Measurements from ENCODE around the gene DUSP10. TPM values are rescaled to one million over a fixed set of nuclear protein-coding genes. Genes with fewer than 3 reads are reported as not detected.

The DUSP10 gene
- total RNA-seq, 1 experiment from 2014 or later, result 1.7 TPM

GRCh38 chr1:221672239-221672645, 69.6 kb downstream of the DUSP10 start:
- ChIA-PET CTCF (no interaction called here), POLR2A (no interaction called here), RAD21 (ENCODE audit: low non-redundant PET in 1 of 2, low total read pairs in 2 of 2, uncharacterized antibody in 2 of 2, unreplicated experiment in 2 of 2) (no interaction called here)
- Histone ChIP-seq H3K27me3 (ENCODE audit: insufficient read depth, low read length) (no peaks in the 10 kb centered on the region), H3K9me3 (ENCODE audit: control insufficient read depth in 1 of 2, insufficient read depth in 1 of 2, low read depth in 1 of 2, low read length in 2 of 2) (no peaks in the 10 kb centered on the region), H3K27ac (ENCODE audit: low read depth, low read length) (no peak overlapping the region), H3K4me3 (replicated peaks in 1 of 2; ENCODE audit: low read depth in 1 of 2, low read length in 2 of 2) (no peak overlapping the region), H3K4me1 (ENCODE audit: control insufficient read depth in 1 of 2, insufficient read depth in 2 of 2, low read length in 2 of 2) (peaks cover 0 to 4% of the 10 kb centered on the region in 2 experiments; a peak in 1 of 4 replicates), H4K20me1 (ENCODE audit: insufficient read depth) (no peaks in the 10 kb centered on the region), H2AFZ (ENCODE audit: low read depth, low read length, poor library complexity, severe bottlenecking) (no peak overlapping the region), H3K4me2 (ENCODE audit: low read length) (no peak overlapping the region), H3K9me2 (ENCODE audit: insufficient read depth) (no peaks in the 10 kb centered on the region), H3K79me2 (ENCODE audit: insufficient read depth, low read length) (no peaks in the 10 kb centered on the region), H3K9ac (ENCODE audit: low read length) (no peak overlapping the region), H3K36me3 (ENCODE audit: control insufficient read depth in 1 of 2, insufficient read depth in 2 of 2, low read length in 2 of 2) (no peaks in the 10 kb centered on the region)
- ATAC-seq (no peak), DNase-seq (ENCODE audit: low read depth, low spot score) (no peak)
- BruUV-seq (replicated peaks), result no TSS peak
- no peak for TF ChIP-seq ZFX (IDR thresholded peaks at IDR 0.05)
- TF ChIP-seq ATF3 (IDR thresholded peaks at IDR 0.05), result no peak
- no peak for TF ChIP-seq POLR2AphosphoS5 (IDR thresholded peaks at IDR 0.05; ENCODE audit: low read depth, low read length)
- TF ChIP-seq SRF (IDR thresholded peaks at IDR 0.05; ENCODE audit: low read depth), result no peak
- no peak for TF ChIP-seq EGR1 (IDR thresholded peaks at IDR 0.05; ENCODE audit: low read depth)
- no peak for TF ChIP-seq EZH2phosphoT487 (IDR thresholded peaks at IDR 0.05; ENCODE audit: borderline replicate concordance)
- TF ChIP-seq ZNF274 (IDR thresholded peaks at IDR 0.05; ENCODE audit: low read depth, low read length), result no peak
- no peak for TF ChIP-seq CEBPB (IDR thresholded peaks at IDR 0.05; ENCODE audit: low read depth)
- no peak for TF ChIP-seq POLR2A (IDR thresholded peaks at IDR 0.05; ENCODE audit: borderline replicate concordance, extremely low read depth, insufficient read depth, insufficient read length)
- TF ChIP-seq MAX (IDR thresholded peaks at IDR 0.05), result no peak
- TF ChIP-seq SIN3A (IDR thresholded peaks at IDR 0.05; ENCODE audit: low read depth), result no peak
- TF ChIP-seq SP1 (IDR thresholded peaks at IDR 0.05; ENCODE audit: low read depth), result no peak
- no peak for TF ChIP-seq JUND (IDR thresholded peaks at IDR 0.05)
- TF ChIP-seq TCF7L2 (IDR thresholded peaks at IDR 0.05; ENCODE audit: borderline replicate concordance, extremely low read depth, insufficient read depth, insufficient read length), result no peak
- TF ChIP-seq CTCF (IDR thresholded peaks at IDR 0.05 in 2 of 3, conservative IDR thresholded peaks at IDR 0.05 in 1 of 3; ENCODE audit: borderline replicate concordance in 1 of 3, insufficient read depth in 1 of 3, low read depth in 2 of 3, low read length in 2 of 3), result no peak
- no peak for TF ChIP-seq ZBTB33 (IDR thresholded peaks at IDR 0.05; ENCODE audit: extremely low read depth, insufficient replicate concordance, low read length)
- no peak for TF ChIP-seq RAD21 (IDR thresholded peaks at IDR 0.05; ENCODE audit: low read depth)
- TF ChIP-seq ELF1 (IDR thresholded peaks at IDR 0.05; ENCODE audit: borderline replicate concordance, low read depth), result no peak
- TF ChIP-seq YY1 (IDR thresholded peaks at IDR 0.05; ENCODE audit: extremely low read depth, insufficient replicate concordance, low read depth, low read length), result no peak
- intact Hi-C loops (cut with micrococcal nuclease), result no loop called here

All from HCT116 (cell line).